Liver (tissue), 9 donors: ENCODE measurements around the gene ADCY4. TPM values are rescaled to one million over a fixed set of nuclear protein-coding genes. Genes with fewer than 3 reads are reported as not detected.

Experiments
- DNase-seq: peaks from one replicate; pipeline ENCODE4 v3.0.0-alpha.2; 2017; ENCODE audit warnings: low spot score
- H3K27ac ChIP-seq, 2 donors: one replicate each; pipeline ENCODE4 v1.7.0; 2013; ENCODE audit warnings: inconsistent platforms in 2 of 2, low read length in 2 of 2, control low read depth in 1 of 2, low read depth in 1 of 2, mild to moderate bottlenecking in 1 of 2
- H3K27me3 ChIP-seq, 4 donors: one replicate each; pipeline versions ENCODE4 v1.6.1 to v1.7.0; 2013; ENCODE audit warnings: low read length in 3 of 4, inconsistent platforms in 1 of 4, mild to moderate bottlenecking in 1 of 4, moderate library complexity in 1 of 4; ENCODE audit not compliant: control insufficient read depth in 4 of 4, insufficient read depth in 4 of 4
- H3K36me3 ChIP-seq, 4 donors: one replicate each; pipeline versions ENCODE4 v1.6.1 to v1.7.0; 2013; ENCODE audit warnings: low read length in 3 of 4, mild to moderate bottlenecking in 3 of 4, low read depth in 1 of 4, moderate library complexity in 1 of 4; ENCODE audit not compliant: control insufficient read depth in 4 of 4, insufficient read depth in 3 of 4
- H3K4me1 ChIP-seq, 4 donors: one replicate each; pipeline versions ENCODE4 v1.6.1 to v1.7.0; 2013; ENCODE audit warnings: low read length in 3 of 4, mild to moderate bottlenecking in 3 of 4, moderate library complexity in 1 of 4; ENCODE audit not compliant: control insufficient read depth in 4 of 4, insufficient read depth in 4 of 4
- H3K4me3 ChIP-seq, 3 donors: one replicate each; pipeline versions ENCODE4 v1.6.1 to v1.7.0; 2013; ENCODE audit warnings: low read length in 3 of 3, control low read depth in 1 of 3, low read depth in 1 of 3, mild to moderate bottlenecking in 1 of 3
- H3K9ac ChIP-seq, 2 donors: one replicate each; pipeline ENCODE4 v1.7.0; 2013; ENCODE audit warnings: low read length in 2 of 2, mild to moderate bottlenecking in 2 of 2, moderate library complexity in 2 of 2, control low read depth in 1 of 2, low read depth in 1 of 2
- H3K9me3 ChIP-seq, 4 donors: one replicate each; pipeline versions ENCODE4 v1.6.1 to v1.7.0; 2013; ENCODE audit warnings: low read length in 3 of 4; ENCODE audit not compliant: control insufficient read depth in 4 of 4
- EGR1 ChIP-seq, 2 donors: IDR thresholded peaks; 2 replicates each; pipeline ENCODE4 v1.6.1; 2016 to 2018; ENCODE audit warnings: antibody characterized with exemption in 2 of 2, low read depth in 2 of 2
- FOXA1 ChIP-seq: IDR thresholded peaks from 2 replicates; pipeline ENCODE4 v1.6.1; 2016; ENCODE audit warnings: antibody characterized with exemption
- FOXA2 ChIP-seq: IDR thresholded peaks from 2 replicates; pipeline ENCODE4 v1.6.1; 2016; ENCODE audit warnings: antibody characterized with exemption
- GABPA ChIP-seq, 2 donors: IDR thresholded peaks in 1 of 2; conservative IDR thresholded peaks in 1 of 2; 2 replicates each; pipeline ENCODE4 v1.6.1; 2016; ENCODE audit warnings: antibody characterized with exemption in 2 of 2, mild to moderate bottlenecking in 1 of 2, moderate library complexity in 1 of 2
- HNF4A ChIP-seq, 2 donors: conservative IDR thresholded peaks; 2 replicates each; pipeline ENCODE4 v1.6.1; 2016; ENCODE audit warnings: antibody characterized with exemption in 2 of 2, mild to moderate bottlenecking in 2 of 2
- HNF4G ChIP-seq: IDR thresholded peaks from 2 replicates; pipeline ENCODE4 v1.6.1; 2016; ENCODE audit warnings: antibody characterized with exemption
- JUND ChIP-seq, 2 donors: IDR thresholded peaks; 2 replicates each; pipeline ENCODE4 v1.6.1; 2016; ENCODE audit warnings: antibody characterized with exemption in 2 of 2
- NR2F2 ChIP-seq: IDR thresholded peaks from 2 replicates; pipeline ENCODE4 v1.6.1; 2016; ENCODE audit warnings: antibody characterized with exemption
- RAD21 ChIP-seq, 2 donors: IDR thresholded peaks; 2 replicates each; pipeline ENCODE4 v1.6.1; 2016; ENCODE audit warnings: antibody characterized with exemption in 2 of 2, mild to moderate bottlenecking in 2 of 2
- RXRA ChIP-seq, 2 donors: IDR thresholded peaks; 2 replicates each; pipeline ENCODE4 v1.6.1; 2017 to 2018; ENCODE audit warnings: antibody characterized with exemption in 2 of 2, mild to moderate bottlenecking in 1 of 2
- SP1 ChIP-seq: IDR thresholded peaks from 2 replicates; pipeline ENCODE4 v1.6.1; 2018; ENCODE audit warnings: antibody characterized with exemption, mild to moderate bottlenecking
- TAF1 ChIP-seq: conservative IDR thresholded peaks from 2 replicates; pipeline ENCODE4 v1.6.1; 2016; ENCODE audit warnings: antibody characterized with exemption, mild to moderate bottlenecking
- YY1 ChIP-seq: IDR thresholded peaks from 2 replicates; pipeline ENCODE4 v1.6.1; 2016; ENCODE audit warnings: antibody characterized with exemption, mild to moderate bottlenecking
- WGBS: extraction: QIAGEN DNeasy Blood & Tissue Kit; methylation state at CpG from one replicate; pipeline ENCODE4 v1.1.7; 2013; 5-methylcytosine and 5-hydroxymethylcytosine counted together
- polyA plus RNA-seq, 2 donors: library from polyadenylated mRNA; stranded (reverse) in 1 of 2; unstranded in 1 of 2; fragments of 200-250 nt in 1 of 2; fragments of >200 nt in 1 of 2; fragmentation: Nextera tagmentation in 1 of 2; extraction: Ambion mirVana in 1 of 2; gene quantifications; one replicate each; pipeline versions ENCODE4 v1.2.1 to v1.2.3, GENCODE V29; 2013 to 2015
- total RNA-seq, 2 donors: library from RNA; depleted of rRNA; stranded (reverse); fragments of >200 nt; gene quantifications; one replicate each; pipeline ENCODE4 v1.2.3, GENCODE V29; 2014
- TF ChIP-seq, protein P1 (sequence below): IDR thresholded peaks from 2 replicates; pipeline ENCODE4 v1.6.1; 2016; ENCODE audit warnings: antibody characterized with exemption
- TF ChIP-seq, protein P2 (sequence below): fragments of 150-350 bp; IDR thresholded peaks from 2 replicates; pipeline ENCODE4 v1.5.1; 2017; ENCODE audit warnings: improper control_type of control experiment, low read depth, low read length; ENCODE audit not compliant: missing input control
- TF ChIP-seq, protein P3 (sequence below): IDR thresholded peaks from 2 replicates; pipeline ENCODE4 v1.6.1; 2016; ENCODE audit warnings: antibody characterized with exemption
- TF ChIP-seq, protein P4 (sequence below): IDR thresholded peaks from 2 replicates; pipeline ENCODE4 v1.6.1; 2016; ENCODE audit warnings: antibody characterized with exemption
- TF ChIP-seq, protein P5 (sequence below): IDR thresholded peaks from 2 replicates; pipeline ENCODE4 v1.6.1; 2016; ENCODE audit warnings: antibody characterized with exemption, mild to moderate bottlenecking
- donor health status: healthy.
- donor health status: healthy.
- donor health status: healthy.
- donor health status: healthy.
- donor health status: healthy.

Gene ADCY4
- total and polyA plus RNA-seq, 4 donors = 2.2 to 7.2 (median 4.0) TPM

DNA sequence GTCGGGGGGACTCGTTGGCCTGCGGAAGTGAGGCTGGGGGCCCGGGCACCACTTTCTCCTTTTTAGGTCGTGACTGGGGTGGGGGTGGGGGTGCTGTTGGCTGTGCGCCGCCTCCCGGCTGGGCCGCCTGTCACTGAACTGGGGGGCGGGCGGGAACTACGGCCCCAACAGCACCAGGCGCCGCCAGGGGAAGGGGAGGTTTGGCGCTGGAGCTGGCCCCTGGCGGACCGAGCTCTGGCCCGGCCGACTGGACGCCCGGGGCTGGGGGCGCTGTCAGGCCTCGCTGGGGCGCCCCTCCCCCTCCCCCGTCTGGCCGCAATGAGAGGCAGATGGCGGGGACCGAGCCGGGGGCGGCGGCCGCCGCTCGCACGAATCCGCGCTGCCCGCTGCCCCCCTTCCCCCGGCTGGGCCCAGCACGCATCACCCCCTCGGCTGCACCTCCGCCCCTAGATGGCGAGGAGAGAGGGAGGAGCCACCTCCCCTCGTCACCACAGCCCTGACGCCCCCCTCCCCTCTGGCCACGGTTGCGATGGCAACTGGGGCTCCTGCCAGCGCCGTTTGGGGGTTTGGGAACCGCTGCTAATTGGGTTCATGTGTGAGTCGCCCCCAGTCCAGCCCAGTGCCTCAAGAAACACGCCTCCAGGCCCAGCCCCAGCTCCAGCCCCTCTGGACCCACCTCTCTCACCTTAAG is 33.8 kb upstream of the ADCY4 start:
- H3K27me3 ChIP-seq = peaks cover 0 to 5% (median 0%) of the 10 kb centered on the region in 4 donors
- H3K4me1 ChIP-seq = peaks cover 0 to 5% (median 3%) of the 10 kb centered on the region in 4 donors
- TF ChIP-seq JUND (IDR thresholded peaks at IDR 0.05) = no peak
- no peak for TF ChIP-seq SP1
- TF ChIP-seq GABPA (IDR thresholded peaks at IDR 0.05 in 1 of 2, conservative IDR thresholded peaks at IDR 0.05 in 1 of 2) = no peak
- TF ChIP-seq TAF1 = no peak
- no peak for TF ChIP-seq RAD21 (IDR thresholded peaks at IDR 0.05)
- TF ChIP-seq, protein P1, sequence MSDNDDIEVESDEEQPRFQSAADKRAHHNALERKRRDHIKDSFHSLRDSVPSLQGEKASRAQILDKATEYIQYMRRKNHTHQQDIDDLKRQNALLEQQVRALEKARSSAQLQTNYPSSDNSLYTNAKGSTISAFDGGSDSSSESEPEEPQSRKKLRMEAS = no peak
- no peak for TF ChIP-seq YY1
- TF ChIP-seq, protein P2, sequence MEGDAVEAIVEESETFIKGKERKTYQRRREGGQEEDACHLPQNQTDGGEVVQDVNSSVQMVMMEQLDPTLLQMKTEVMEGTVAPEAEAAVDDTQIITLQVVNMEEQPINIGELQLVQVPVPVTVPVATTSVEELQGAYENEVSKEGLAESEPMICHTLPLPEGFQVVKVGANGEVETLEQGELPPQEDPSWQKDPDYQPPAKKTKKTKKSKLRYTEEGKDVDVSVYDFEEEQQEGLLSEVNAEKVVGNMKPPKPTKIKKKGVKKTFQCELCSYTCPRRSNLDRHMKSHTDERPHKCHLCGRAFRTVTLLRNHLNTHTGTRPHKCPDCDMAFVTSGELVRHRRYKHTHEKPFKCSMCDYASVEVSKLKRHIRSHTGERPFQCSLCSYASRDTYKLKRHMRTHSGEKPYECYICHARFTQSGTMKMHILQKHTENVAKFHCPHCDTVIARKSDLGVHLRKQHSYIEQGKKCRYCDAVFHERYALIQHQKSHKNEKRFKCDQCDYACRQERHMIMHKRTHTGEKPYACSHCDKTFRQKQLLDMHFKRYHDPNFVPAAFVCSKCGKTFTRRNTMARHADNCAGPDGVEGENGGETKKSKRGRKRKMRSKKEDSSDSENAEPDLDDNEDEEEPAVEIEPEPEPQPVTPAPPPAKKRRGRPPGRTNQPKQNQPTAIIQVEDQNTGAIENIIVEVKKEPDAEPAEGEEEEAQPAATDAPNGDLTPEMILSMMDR = no peak
- TF ChIP-seq, protein P3, sequence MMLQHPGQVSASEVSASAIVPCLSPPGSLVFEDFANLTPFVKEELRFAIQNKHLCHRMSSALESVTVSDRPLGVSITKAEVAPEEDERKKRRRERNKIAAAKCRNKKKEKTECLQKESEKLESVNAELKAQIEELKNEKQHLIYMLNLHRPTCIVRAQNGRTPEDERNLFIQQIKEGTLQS = no peak
- TF ChIP-seq HNF4A (conservative IDR thresholded peaks at IDR 0.05) = no peak
- no peak for TF ChIP-seq HNF4G
- TF ChIP-seq EGR1 (IDR thresholded peaks at IDR 0.05; ENCODE audit: low read depth in 2 of 2) = no peak
- no peak for TF ChIP-seq NR2F2
- TF ChIP-seq, protein P4, sequence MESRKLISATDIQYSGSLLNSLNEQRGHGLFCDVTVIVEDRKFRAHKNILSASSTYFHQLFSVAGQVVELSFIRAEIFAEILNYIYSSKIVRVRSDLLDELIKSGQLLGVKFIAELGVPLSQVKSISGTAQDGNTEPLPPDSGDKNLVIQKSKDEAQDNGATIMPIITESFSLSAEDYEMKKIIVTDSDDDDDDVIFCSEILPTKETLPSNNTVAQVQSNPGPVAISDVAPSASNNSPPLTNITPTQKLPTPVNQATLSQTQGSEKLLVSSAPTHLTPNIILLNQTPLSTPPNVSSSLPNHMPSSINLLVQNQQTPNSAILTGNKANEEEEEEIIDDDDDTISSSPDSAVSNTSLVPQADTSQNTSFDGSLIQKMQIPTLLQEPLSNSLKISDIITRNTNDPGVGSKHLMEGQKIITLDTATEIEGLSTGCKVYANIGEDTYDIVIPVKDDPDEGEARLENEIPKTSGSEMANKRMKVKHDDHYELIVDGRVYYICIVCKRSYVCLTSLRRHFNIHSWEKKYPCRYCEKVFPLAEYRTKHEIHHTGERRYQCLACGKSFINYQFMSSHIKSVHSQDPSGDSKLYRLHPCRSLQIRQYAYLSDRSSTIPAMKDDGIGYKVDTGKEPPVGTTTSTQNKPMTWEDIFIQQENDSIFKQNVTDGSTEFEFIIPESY = no peak
- no peak for TF ChIP-seq RXRA (IDR thresholded peaks at IDR 0.05)
- TF ChIP-seq, protein P5, sequence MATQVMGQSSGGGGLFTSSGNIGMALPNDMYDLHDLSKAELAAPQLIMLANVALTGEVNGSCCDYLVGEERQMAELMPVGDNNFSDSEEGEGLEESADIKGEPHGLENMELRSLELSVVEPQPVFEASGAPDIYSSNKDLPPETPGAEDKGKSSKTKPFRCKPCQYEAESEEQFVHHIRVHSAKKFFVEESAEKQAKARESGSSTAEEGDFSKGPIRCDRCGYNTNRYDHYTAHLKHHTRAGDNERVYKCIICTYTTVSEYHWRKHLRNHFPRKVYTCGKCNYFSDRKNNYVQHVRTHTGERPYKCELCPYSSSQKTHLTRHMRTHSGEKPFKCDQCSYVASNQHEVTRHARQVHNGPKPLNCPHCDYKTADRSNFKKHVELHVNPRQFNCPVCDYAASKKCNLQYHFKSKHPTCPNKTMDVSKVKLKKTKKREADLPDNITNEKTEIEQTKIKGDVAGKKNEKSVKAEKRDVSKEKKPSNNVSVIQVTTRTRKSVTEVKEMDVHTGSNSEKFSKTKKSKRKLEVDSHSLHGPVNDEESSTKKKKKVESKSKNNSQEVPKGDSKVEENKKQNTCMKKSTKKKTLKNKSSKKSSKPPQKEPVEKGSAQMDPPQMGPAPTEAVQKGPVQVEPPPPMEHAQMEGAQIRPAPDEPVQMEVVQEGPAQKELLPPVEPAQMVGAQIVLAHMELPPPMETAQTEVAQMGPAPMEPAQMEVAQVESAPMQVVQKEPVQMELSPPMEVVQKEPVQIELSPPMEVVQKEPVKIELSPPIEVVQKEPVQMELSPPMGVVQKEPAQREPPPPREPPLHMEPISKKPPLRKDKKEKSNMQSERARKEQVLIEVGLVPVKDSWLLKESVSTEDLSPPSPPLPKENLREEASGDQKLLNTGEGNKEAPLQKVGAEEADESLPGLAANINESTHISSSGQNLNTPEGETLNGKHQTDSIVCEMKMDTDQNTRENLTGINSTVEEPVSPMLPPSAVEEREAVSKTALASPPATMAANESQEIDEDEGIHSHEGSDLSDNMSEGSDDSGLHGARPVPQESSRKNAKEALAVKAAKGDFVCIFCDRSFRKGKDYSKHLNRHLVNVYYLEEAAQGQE = no peak
- TF ChIP-seq FOXA1 = no peak
- no peak for TF ChIP-seq FOXA2
- peak overlapping the region in 1 of 3 donors; percentile 28 for H3K4me3 ChIP-seq
- H3K27ac ChIP-seq = peak overlapping the region; percentile 54 to 65
- H3K9me3 ChIP-seq = no peaks in the 10 kb centered on the region
- no peak for DNase-seq
- H3K36me3 ChIP-seq = no peaks in the 10 kb centered on the region
- H3K9ac ChIP-seq = no peak overlapping the region
- WGBS = 16% methylated on average over 52 of the region's 52 CpGs
